Aortic smooth muscle cell (primary cell): ENCODE results near the gene TOX2. TPM values are rescaled to one million over a fixed set of nuclear protein-coding genes. Genes with fewer than 3 reads are reported as not detected.

ENCODE experiments used
- total RNA-seq: library from RNA; depleted of rRNA; stranded (reverse); fragments of >200 nt; gene quantifications from 2 replicates; pipeline ENCODE4 v1.2.3, GENCODE V29; 2014

The TOX2 gene, protein sequence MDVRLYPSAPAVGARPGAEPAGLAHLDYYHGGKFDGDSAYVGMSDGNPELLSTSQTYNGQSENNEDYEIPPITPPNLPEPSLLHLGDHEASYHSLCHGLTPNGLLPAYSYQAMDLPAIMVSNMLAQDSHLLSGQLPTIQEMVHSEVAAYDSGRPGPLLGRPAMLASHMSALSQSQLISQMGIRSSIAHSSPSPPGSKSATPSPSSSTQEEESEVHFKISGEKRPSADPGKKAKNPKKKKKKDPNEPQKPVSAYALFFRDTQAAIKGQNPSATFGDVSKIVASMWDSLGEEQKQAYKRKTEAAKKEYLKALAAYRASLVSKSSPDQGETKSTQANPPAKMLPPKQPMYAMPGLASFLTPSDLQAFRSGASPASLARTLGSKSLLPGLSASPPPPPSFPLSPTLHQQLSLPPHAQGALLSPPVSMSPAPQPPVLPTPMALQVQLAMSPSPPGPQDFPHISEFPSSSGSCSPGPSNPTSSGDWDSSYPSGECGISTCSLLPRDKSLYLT
- under 0.01 and 0.25 TPM in 2 replicates for total RNA-seq

GRCh38 chr20:43914311-43915210, at the start of gene TOX2:
TOX2 (plus strand) TSS chr20:43914852; CDS start chr20:43914892, 40 bp downstream.

Other genes with a start within 250 kb of the TOX2 start
- 3.9 and 6.1 TPM in 2 replicates for gene MYBL2, start 247.7 kb upstream of the TOX2 start, total RNA-seq
- gene GTSF1L, start 187.8 kb upstream of the TOX2 start, total RNA-seq, result not detected in 2 replicates